ENCODE measurements around the gene TMEM44.

TMEM44 gene

GRCh38 chr3:194541483-194541882 lies 91.7 kb downstream of the TMEM44 start:
- H3K4me3 ChIP-seq (ENCODE audit: low read length): no peak overlapping the region
- no peak for DNase-seq (ENCODE audit: low read depth, low spot score)

GRCh38 chr3:194540274-194540905 lies 92.8 kb downstream of the TMEM44 start:
- DNase-seq (ENCODE audit: low read depth, low spot score): peak; percentile 10
- no peak overlapping the region for H3K4me3 ChIP-seq (ENCODE audit: low read length)

- no peak for DNase-seq (ENCODE audit: low read depth, low spot score)
- no peak overlapping the region for H3K4me3 ChIP-seq (ENCODE audit: low read length)
Measured at GRCh38 chr3:194539498-194539897, 93.7 kb downstream of the TMEM44 start.

- DNase-seq (ENCODE audit: low read depth, low spot score): no peak
- H3K4me3 ChIP-seq (ENCODE audit: low read length): no peak overlapping the region
Measured at GRCh38 chr3:194537732-194538247, 95.4 kb downstream of the TMEM44 start.
